Peyer's patch (tissue), 4 donors: ENCODE data around the gene PAX8.

ENCODE experiments used
- POLR2A ChIP-seq, 2 donors: fragments of 450-650 bp; IDR thresholded peaks; one replicate each; pipeline ENCODE4 v1.5.1; 2017; ENCODE audit warnings: antibody characterized with exemption in 2 of 2, mild to moderate bottlenecking in 2 of 2, moderate library complexity in 2 of 2
- TF ChIP-seq, protein P1 (sequence below), 6 experiments: fragments of 450-650 bp in 4 of 6; fragments of 200-600 bp in 2 of 6; sonication (generic) in 1 of 6; IDR thresholded peaks; one replicate each; pipeline ENCODE4 v1.5.1; 2017 to 2019; ENCODE audit warnings: antibody characterized with exemption in 6 of 6, mild to moderate bottlenecking in 3 of 6, moderate library complexity in 1 of 6

- TF ChIP-seq, protein P1, sequence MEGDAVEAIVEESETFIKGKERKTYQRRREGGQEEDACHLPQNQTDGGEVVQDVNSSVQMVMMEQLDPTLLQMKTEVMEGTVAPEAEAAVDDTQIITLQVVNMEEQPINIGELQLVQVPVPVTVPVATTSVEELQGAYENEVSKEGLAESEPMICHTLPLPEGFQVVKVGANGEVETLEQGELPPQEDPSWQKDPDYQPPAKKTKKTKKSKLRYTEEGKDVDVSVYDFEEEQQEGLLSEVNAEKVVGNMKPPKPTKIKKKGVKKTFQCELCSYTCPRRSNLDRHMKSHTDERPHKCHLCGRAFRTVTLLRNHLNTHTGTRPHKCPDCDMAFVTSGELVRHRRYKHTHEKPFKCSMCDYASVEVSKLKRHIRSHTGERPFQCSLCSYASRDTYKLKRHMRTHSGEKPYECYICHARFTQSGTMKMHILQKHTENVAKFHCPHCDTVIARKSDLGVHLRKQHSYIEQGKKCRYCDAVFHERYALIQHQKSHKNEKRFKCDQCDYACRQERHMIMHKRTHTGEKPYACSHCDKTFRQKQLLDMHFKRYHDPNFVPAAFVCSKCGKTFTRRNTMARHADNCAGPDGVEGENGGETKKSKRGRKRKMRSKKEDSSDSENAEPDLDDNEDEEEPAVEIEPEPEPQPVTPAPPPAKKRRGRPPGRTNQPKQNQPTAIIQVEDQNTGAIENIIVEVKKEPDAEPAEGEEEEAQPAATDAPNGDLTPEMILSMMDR (IDR thresholded peaks at IDR 0.05) = no peak
- no peak for TF ChIP-seq POLR2A (IDR thresholded peaks at IDR 0.05)
These were observed 5.8 kb upstream of the PAX8 start for GRCh38 chr2:113284476-113284875.
